ENCODE data around the gene GNAL.
A peak's percentile ranks its signal among the peaks of the same experiment; 100 is the strongest.

The GNAL gene

GRCh38 chr18:11817229-11817628 lies 128.2 kb downstream of the GNAL start:
- DNase-seq = no peak

GRCh38 chr18:11818486-11819203 lies 129.6 kb downstream of the GNAL start:
- DNase-seq = no peak

GRCh38 chr18:11819938-11820337 lies 130.9 kb downstream of the GNAL start:
- DNase-seq = no peak

GRCh38 chr18:11820697-11821096 lies 131.6 kb downstream of the GNAL start:
- no peak for DNase-seq

- no peak for DNase-seq
Observed at GRCh38 chr18:11821208-11821607, 132.1 kb downstream of the GNAL start.

GRCh38 chr18:11821643-11822237 lies 132.7 kb downstream of the GNAL start:
- DNase-seq = no peak

- no peak for DNase-seq
Observed at GRCh38 chr18:11823545-11823944, 134.5 kb downstream of the GNAL start.

GRCh38 chr18:11826836-11827235 lies 137.8 kb downstream of the GNAL start:
- DNase-seq = peak; percentile 12

GRCh38 chr18:11828786-11829432 lies 139.8 kb downstream of the GNAL start:
- DNase-seq = no peak

- no peak for DNase-seq
Observed at GRCh38 chr18:11830585-11830984, 141.5 kb downstream of the GNAL start.

GRCh38 chr18:11831921-11832320 lies 142.9 kb downstream of the GNAL start:
- no peak for DNase-seq

GRCh38 chr18:11834772-11835171 lies 145.7 kb downstream of the GNAL start:
- no peak for DNase-seq

- DNase-seq = no peak
Observed at GRCh38 chr18:11839556-11839955, 150.5 kb downstream of the GNAL start.

GRCh38 chr18:11840493-11840892 lies 151.4 kb downstream of the GNAL start:
- no peak for DNase-seq

GRCh38 chr18:11842562-11842961 lies 153.5 kb downstream of the GNAL start:
- DNase-seq = no peak

GRCh38 chr18:11844436-11844835 lies 155.4 kb downstream of the GNAL start:
- no peak for DNase-seq

- DNase-seq = no peak
Observed at GRCh38 chr18:11845654-11846053, 156.6 kb downstream of the GNAL start.

- DNase-seq = no peak
Observed at GRCh38 chr18:11847811-11848210, 158.7 kb downstream of the GNAL start.

- DNase-seq = no peak
Observed at GRCh38 chr18:11849279-11849678, 160.2 kb downstream of the GNAL start.

GRCh38 chr18:11849841-11850634 lies 161.0 kb downstream of the GNAL start:
- peak; percentile 54 for DNase-seq

- no peak for DNase-seq
Observed at GRCh38 chr18:11850821-11851145, 161.7 kb downstream of the GNAL start.

- DNase-seq = peak; percentile 97
Observed at GRCh38 chr18:11851146-11851805, 162.2 kb downstream of the GNAL start, which contains the start of gene CHMP1B. TSS of gene CHMP1B (plus strand) at chr18:11851413. CDS start at chr18:11851512, 99 bp downstream.

GRCh38 chr18:11851806-11852337 lies 162.8 kb downstream of the GNAL start:
- DNase-seq = peak; percentile 51

Data from CD4-positive, alpha-beta T cell treated with Interleukin-17A for 4 hours (primary cell).